Islet of Langerhans (tissue), 1 donor: ENCODE data around the gene SMIM38.

Source experiments
- FAIRE-seq: peaks from one replicate; lab custom pipeline; 2011; peaks lifted over from hg19 to GRCh38; lab: Jason Lieb, UNC

The SMIM38 gene

DNA sequence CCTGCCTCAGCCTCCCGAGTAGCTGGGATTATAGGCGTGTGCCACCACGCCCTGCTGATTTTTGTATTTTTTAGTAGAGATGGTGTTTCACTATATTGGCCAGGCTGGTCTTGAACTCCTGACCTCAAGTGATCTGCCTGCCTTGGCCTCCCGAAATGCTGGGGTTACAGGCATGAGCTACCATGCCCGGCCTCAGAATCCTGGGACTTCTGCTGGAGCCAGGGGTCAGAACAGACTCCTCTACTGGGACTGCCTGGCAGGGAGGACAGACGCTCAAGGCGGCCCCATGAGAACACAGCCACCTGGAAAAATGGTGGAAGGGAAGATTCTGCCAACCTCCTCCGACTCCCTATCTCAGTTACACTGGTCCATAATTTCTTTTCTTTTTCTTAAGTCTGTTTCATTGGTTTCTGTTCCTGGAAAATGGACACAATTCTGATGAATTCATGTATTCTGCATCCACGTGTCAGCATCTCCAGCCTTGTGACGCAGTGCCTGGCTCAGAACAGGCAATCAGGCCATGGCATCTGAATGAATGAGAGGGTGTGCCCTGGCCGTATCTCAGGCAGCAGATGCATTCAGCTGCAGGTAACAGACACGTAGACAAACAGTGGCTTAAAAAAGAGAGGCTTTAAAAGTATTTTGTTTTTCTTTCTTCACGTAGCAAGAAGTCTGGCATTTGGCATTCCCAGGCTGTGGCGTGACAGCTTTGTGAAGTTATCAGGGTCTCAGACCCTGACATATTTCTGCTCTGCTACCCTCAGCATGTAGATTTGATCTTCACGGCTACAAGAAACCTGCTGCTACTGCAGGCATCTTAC lies 4.8 kb downstream of the SMIM38 start:
- FAIRE-seq, result no peak

DNA sequence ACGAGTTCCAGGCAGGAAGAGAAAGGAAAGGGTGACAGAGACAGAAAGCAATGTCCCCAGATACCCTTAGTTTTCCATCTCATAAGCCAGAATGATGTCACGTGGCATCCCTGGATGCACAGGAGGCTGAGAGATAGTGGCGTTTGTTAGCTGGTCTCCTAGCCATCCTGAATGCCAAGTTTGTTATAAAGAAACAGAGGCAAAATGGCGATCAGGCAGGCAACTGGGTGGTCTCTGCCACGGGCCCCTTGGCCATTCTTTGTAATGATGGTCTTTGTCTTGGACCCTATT lies 5.3 kb downstream of the SMIM38 start:
- FAIRE-seq, result no peak

DNA sequence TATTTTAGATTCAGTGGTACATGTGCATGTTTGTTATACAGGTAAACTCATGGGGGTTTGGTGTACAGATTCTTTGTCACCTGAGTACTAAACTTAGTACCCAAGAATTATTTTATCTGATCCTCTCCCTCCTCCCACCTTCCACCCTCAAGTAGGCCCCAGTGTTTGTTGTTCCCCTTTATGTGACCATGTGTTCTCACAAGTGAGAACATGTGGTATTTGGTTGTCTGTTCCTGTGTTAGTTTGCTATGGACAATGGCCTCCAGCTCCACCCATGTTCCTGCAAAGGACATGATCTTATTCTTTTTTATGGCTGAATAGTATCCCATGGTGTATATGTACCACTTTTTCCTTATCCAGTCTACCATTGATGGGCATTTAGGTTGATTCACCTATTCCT lies 6.8 kb downstream of the SMIM38 start:
- no peak for FAIRE-seq

DNA sequence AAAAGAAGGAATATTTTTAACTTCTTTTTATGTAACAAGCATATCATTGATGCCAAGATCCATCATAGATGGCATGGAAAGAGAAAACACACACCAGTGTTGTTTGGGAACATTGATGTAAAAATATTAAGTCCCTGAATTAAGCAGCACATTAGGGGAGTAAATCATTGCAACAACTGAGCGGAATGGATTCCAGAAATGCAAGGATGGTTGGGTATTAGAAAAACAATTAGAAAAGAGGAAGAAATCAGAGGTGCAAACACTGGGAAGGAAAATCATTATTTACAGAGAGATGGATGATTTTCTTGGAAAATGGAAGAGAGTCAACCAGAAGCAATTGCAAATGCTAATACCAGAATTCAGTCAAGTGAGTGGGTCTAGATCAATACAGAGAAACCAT lies 8.1 kb downstream of the SMIM38 start:
- no peak for FAIRE-seq

DNA sequence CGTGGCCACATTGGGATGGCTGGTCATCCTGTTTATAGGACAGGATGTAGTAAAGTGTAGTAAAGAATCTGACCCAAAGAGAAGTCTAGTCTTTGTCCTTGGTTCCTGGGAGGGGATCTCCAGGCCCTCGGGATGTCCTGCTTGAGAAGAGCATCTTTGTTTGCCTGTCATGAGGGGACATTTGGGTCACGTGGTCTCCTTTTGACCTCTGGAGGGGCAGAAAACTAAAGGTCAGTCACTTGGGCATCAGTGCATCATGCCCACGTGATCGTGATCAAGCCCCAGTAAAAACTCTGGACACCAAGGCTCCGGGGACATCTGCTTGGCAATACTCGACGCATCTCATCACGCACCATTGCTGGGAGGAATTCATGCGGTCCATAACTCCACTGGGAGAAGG lies 9.1 kb downstream of the SMIM38 start:
- FAIRE-seq, result no peak

DNA sequence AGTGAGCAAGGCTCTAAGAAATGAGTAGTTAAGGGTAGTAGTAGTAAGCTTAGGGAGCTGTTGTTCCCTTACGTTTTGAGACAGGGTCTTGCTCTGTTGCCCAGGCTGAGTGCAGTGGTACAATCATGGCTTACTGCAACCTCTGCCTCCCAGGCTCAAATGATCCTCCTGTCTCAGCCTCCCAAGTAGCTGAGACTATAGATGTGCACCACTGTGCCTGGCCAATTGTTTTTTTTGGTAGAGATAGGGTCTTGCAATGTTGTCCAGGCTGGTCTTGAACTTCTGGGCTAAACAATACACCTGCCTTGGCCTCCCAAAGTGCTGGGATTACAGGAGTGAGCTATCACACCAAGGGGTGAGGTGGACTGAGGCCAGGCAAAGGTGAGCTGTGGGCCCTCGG lies 10.0 kb downstream of the SMIM38 start:
- no peak for FAIRE-seq

DNA sequence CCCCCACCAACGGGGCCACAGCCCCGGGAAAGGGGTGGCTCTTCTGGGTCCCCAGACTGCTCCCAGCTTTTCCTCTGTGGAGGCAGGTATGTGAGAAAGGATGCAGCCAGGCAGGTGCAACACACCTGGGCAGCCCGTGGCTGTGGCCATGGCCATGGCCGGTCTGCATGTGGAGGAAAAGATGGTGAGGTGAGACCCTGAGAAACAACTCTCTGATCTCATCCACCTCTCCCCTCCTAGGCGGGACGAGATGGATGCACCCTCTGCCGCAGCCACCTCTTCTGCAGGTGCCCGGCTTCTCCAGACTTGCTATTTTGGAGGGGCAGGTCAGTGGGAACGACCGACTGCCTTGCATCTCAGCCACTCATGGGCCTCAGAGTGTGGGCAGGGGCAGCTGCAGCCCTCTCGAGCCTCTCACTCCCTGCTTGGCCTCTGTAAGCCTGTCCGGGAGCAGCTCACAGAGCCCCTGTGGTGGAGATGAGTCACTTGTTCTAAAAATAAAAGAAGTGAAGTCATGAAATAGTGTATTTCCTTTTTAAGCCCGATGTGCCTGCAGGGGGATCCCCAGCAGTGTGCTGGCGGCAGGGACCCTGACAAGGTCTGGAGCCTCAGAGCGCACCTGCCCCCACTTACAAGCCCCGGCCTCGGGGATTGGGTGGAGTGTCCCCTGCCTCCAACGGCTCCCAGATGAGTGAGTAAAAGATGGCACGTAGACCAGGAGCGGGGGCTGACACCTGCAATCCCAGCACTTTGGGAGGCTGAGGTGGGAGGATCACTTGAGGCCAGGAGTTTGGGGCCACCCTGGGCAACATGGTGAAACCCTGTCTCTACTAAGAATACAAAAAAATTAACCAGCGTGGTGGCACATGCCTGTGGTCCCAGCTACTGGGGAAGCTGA lies 10.7 kb downstream of the SMIM38 start:
- FAIRE-seq, result no peak

DNA sequence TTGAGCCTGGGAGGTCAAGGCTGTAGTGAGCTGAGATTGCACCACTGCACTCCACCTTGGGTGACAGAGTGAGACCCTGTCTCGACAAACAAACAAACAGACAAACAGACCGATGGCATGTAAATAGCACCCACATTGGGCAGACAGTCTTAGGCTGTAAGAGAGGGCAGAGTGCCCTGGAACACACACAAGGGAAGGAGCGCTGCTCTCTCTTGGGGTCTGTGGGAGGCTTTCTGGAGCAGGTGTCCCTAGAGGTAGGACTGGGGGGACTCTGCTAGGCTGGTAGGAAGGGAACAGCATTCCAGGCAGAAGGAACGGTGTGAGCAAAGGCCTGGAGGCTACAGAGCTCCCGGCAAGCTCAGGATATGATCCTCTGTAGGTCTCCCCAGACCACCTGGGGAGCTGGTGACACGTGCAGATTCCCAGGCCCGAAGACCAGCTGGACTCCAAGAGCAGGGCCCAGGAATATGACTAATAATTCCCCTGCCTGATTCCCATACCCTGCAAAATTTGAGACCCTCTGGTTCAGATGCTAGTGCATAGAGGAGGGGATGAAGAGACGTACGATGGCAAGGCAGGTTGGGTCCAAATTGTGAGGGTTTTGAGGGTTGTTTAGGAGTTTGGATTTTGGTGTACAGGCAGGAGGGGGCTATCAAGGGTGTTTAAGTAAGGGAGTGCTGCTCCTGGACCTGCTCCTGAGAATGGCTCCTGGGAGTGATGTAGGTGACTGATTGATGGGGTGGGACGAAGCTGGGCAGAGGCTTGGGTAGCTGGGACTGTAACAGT lies 11.6 kb downstream of the SMIM38 start:
- FAIRE-seq, result no peak

DNA sequence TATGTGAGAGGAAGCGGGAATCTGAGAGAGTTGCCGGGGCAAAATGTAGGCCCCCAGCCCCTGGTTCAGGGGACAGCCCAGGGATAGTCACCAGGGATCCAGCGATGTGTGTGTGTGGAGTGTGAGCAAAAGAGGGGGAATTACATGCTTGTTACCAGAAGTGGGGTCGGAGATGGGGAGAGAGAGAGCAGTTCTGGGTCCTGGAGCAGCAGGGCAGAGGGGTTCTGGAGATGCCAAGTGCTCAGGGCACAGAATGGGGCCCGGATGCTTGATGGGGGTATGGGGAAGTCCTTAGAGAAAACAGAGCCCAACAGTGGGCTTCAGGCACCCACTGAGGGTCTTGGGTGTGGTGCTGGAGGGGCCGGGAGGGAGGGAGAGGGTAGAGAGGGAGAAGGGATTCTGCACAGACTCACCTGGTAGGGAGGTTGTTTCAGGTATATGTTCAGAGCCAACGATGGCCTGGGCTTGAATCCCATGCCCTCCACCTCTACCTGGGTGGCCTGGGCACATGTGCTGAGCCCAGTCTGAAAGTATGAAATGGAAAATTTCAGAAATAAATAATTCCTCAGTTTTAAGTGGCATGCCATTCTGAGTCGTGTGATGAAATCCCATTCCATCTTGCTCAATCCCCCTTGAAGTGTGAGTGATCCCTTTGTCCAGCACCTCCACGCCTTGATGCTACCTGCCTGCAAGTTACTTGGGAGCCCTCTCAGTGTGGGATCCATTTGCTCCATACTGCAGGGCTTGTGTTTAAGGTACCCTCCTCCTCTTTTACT lies 12.4 kb downstream of the SMIM38 start:
- no peak for FAIRE-seq

DNA sequence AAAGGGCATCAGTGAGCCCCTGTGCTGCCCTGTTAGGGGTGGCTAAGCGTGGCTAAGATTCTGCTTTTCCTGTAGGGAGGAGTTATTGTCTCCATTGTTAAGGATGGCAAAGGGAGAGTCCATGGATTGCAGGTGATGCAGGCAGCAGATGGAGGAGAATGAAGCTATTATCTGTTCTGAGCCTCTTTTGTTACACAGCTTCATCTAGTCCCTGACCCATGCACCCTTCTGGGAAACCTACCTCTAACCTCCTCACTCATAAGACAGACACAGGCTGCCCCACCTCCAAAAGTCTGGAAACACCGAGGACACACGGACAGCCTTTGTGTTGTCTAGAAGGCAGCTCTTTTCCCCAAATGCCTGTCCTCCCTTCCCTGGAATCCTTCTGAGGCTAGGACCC lies 13.7 kb downstream of the SMIM38 start:
- FAIRE-seq, result no peak

DNA sequence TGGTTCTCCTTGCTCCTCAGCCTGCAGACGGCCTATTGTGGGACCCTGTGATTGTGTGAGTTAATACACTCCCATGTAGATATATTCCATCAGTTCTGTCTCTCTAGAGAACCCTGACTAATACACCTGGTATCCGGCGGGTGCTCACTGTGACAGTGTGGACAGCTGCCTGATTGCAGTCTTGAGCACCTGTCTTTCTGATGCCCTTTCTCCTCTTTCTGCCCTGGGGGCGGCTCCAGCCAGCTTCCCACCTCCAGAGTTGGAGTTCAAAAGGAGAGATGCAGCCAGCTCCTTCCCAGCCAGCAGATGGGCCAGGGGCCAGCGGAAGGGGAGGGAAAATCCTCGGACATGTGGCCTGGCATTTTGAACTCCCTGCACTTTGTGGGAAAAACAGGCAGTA lies 15.0 kb downstream of the SMIM38 start:
- no peak for FAIRE-seq

DNA sequence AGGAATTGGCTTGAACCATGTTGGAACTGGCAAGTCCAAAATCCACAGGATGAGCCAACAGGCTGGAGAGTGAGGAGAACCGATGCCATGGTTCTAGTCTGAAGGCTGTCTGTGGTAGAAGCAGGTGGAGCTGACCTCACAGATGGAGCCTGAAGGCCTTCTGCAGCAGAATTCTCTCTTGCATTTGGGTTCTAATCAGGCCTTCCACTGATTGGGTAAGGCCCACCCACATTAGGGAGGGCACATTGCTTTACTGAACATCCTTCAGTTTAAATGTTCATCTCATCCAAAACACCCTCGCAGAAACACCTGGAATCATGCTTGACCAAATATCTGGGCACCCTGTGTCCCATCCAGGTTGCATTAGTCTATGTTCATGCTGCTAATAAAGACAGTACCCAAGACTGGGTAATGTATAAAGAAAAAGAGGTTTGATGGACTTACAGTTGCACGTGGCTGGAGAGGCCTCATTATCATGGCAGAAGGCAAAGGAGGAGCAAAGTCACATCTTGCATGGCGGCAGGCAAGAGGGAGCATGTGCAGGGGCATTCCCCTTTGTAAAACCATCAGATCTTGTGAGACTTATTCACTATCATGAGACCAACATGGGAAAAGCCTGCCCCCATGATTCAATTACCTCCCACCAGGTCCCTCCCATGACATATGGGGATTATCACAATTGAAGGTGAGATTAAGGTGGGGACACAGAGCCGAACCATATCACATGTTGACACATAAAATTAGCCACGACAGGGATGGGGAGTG lies 15.9 kb downstream of the SMIM38 start:
- no peak for FAIRE-seq

DNA sequence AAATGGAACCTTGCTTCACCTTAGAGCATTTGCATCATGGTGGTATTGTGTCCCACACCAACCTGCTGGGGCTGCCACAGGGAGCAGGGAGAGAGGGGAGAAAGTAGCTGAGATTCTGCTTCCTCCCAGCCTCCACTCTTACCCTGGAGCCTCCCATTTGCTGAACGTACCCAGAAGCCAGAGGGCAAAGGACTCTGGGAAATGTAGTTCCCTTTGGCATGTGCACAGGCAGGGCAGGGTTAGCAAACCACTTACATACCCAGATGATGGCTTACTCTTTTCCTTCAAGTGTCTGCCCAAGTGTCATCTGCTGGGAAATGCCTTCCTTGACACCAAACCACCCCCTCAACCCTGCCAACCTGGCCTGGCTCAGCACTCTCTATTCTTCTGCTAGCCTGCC lies 16.9 kb downstream of the SMIM38 start:
- FAIRE-seq, result no peak

DNA sequence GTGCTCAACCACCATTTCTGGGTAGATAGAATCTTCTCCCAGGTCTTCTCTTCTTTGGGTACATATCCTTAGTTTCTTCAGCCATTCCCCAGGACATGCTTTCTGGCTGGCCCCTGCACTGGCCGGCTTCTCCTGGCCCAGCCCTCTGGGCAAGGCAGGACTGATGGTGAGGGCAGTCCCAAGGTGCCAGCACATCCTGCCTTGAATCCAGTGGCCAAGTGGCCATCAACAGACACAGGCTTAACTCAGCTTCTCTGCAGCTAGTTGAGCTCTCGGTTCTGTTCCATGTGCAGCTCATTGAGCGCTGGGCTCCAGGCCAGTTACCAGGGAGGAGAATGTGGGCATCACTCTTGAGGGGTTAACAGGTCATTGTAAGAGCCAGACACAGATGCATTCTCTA lies 17.6 kb downstream of the SMIM38 start:
- no peak for FAIRE-seq

DNA sequence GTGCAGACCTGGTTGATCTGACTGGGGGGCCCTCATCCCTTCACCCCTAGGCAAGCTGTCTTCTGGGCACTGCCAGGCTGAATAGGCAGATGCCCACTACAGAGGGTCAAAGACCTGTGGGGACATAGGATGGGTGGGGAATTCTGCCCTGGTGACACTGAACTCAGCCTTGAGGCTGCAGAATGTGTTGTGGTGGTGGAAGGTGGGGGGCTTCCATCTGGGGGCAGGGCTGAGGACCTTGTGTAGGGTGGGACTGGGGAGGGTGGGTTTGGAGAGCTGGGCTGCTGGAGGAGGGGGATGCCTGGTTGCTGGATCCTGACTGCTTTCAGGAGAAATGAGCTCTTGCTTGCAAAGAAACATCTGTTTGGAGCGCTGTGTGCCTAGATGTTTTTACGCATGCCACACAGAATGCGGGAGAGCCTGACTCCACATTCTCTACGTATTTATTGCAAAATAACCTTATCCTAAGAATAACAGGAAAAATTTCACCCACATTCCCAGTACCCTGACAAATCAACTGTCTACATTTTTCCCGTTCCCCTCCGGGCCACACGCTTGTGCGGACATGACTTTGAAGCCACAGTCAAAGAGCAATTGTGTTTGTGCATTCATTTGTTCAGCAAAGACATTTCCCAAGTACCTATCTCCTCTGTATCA lies 18.3 kb downstream of the SMIM38 start:
- no peak for FAIRE-seq

DNA sequence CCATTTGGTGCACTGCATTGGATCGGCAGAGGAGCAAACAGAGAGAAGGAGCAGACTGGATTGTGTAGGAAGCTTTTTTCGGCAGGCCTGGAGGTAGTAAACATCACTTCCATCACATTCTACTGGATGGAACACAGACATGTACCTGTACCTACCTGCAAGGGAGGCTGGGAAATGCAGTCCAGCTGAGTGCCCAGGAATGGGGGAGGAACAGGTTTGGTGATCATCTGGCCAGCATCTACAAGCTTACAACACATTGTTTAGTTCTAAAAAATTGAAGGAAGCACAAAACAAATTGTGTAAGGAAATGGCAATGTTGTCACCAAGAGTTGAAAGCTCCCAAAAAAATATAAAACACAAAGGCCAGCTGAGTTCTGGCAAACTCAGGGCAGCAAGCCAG lies 19.1 kb downstream of the SMIM38 start:
- no peak for FAIRE-seq

DNA sequence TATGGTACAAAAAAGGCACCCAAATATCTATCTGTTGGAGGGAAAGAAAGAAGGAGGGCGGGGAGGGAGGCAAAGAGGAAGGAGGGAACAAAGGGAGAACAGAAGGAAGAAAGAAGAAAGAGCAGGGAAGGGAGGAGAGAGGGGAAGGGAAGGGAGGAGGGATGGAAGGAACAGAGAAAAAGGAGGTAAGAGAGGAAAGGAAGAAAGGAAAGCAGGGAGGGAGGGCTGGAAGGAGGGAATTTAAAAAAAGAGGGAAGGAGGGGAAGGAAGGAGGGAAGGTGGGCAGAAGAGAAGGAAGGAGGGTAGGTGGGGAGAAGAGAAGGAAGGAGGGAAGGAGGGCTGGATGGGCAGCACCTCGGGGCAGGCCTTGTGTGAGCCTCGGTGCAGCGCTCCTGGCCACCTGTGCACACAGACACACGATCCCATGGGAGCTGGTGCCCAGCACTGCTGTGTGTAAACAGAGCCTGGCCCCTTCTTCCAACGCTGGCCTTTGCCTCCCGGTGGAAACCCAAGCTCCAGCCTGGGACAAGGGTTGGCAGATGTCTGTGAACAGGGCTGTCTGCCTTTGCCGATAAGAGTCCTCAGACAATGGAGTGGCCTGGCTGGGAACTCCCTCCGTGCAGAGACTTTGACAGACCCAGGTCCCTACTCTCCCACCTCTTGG lies 23.2 kb downstream of the SMIM38 start:
- no peak for FAIRE-seq

DNA sequence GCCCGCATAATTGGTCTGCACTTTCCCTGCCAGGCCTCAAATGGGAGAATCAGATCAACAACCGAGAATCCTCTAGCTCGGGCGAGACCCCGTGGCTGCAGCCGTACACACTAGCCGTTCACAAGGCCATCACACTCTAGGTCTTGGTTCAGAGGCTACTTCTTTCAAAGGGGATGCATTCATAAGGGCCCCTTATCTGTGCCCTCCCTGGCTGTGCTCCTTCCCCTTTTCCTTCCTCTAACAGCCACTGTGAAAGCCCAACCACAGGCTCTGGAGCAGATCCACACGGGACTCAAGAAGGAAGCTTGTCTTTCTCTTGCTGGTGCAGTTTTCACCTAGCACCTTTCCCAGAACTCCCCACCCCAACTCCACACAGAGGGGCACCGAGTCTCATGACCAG lies 24.5 kb downstream of the SMIM38 start:
- FAIRE-seq, result no peak

DNA sequence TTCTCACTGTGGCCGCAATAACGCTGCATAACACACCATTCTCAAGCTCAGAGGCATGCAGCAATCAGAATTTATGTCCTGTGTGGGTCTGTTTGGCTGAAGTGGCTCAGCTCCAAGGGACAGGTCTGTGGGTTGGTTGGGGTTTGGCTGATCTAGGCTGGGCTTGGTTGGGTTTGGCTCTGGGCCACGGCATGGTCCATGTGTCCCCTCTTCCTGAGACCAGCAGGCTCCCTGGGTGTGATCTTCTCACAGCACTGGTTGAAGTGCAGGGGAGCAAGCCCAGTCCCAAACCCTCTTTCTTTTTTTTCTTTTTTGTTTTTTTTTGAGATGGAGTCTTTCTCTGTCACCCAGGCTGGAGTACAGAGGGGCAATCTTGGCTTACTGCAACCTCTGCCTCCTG lies 25.0 kb downstream of the SMIM38 start:
- FAIRE-seq, result no peak

DNA sequence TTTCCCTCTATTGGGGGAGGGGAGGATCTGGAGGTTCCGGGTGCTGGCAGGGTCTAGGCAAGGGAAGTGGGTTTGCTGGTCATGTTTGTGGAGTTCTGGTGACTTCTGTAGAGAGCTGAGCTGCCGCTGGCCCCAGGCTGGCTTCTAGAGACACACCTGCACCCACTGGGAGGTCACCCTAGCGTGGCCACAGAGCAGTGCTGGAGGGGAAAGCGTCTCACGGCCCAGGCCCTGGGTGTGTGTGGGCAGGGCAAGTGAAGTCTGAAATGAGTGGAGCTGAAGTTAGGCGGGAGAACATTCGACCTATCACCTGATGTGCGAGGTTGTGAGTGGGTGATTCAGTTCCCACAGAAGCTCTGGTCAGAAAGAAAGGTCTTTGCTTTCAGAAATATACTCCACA lies 27.9 kb downstream of the SMIM38 start:
- no peak for FAIRE-seq
